H54 (cell line): Measurements from ENCODE around the gene ARID5B.
"Not testable (repeated sequence)": the region's sequence is repeated elsewhere in the genome, so short reads cannot be mapped to it uniquely, and the experiment has no call there.

ENCODE experiments used
- DNase-seq: peaks from one replicate; pipeline ENCODE4 v3.0.0; 2011; ENCODE audit warnings: low spot score, mixed read lengths; ENCODE audit not compliant: insufficient read length
- FAIRE-seq: peaks from 3 replicates; lab custom pipeline; 2011; peaks lifted over from hg19 to GRCh38; lab: Jason Lieb, UNC
- POLR2A ChIP-seq: IDR thresholded peaks from 2 replicates; pipeline ENCODE4 v1.6.1; 2011; ENCODE audit warnings: low read depth, mild to moderate bottlenecking, low read length

Gene ARID5B, protein sequence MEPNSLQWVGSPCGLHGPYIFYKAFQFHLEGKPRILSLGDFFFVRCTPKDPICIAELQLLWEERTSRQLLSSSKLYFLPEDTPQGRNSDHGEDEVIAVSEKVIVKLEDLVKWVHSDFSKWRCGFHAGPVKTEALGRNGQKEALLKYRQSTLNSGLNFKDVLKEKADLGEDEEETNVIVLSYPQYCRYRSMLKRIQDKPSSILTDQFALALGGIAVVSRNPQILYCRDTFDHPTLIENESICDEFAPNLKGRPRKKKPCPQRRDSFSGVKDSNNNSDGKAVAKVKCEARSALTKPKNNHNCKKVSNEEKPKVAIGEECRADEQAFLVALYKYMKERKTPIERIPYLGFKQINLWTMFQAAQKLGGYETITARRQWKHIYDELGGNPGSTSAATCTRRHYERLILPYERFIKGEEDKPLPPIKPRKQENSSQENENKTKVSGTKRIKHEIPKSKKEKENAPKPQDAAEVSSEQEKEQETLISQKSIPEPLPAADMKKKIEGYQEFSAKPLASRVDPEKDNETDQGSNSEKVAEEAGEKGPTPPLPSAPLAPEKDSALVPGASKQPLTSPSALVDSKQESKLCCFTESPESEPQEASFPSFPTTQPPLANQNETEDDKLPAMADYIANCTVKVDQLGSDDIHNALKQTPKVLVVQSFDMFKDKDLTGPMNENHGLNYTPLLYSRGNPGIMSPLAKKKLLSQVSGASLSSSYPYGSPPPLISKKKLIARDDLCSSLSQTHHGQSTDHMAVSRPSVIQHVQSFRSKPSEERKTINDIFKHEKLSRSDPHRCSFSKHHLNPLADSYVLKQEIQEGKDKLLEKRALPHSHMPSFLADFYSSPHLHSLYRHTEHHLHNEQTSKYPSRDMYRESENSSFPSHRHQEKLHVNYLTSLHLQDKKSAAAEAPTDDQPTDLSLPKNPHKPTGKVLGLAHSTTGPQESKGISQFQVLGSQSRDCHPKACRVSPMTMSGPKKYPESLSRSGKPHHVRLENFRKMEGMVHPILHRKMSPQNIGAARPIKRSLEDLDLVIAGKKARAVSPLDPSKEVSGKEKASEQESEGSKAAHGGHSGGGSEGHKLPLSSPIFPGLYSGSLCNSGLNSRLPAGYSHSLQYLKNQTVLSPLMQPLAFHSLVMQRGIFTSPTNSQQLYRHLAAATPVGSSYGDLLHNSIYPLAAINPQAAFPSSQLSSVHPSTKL

DNA sequence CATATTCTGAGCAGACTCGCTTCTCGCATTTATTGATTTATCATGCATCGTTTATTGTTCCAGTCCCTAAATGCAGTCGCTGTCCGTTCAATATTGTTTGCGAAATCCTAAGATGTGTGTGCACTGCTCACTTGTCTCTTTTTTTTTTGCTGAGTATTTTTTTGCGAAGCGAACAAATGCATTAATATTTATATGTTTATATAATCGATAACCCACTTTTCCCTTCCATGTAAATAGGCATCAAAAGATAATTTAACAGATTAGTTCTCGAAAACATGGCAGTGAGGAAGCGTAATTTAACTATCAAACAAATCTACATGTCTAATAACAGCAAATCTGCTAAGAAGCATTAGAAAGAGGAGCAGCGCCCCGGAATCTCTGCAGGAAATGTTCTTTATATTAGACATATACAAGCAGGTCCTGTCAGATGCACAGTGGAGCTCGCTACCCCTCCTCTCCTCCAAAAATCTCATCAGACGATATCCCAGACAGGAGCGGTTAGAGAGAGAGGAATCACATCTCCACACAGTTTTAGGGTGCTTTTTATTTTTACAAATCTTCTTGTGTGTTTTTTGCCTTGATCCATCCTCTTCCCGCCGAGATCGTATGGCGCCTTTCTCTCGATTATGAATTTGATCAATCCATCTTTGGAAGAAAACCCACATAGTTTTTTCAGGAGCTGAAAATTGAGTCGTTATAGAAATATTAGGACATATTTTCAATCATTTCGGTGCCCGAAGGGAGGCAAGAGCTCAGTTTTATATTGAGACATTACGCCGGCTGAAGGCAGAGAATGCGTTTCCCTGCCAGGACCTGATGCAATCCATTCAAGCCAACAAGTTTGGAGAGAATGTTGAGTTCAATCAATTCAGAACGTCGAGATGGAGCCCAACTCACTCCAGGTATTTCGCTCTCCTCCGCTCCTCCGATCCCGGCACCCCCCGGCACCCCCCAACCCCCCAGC, at the start of gene ARID5B:
TSS of gene ARID5B (plus strand) at position 871 of the 964 bp plus-strand sequence. CDS start at position 882, 11 bp downstream.
- FAIRE-seq (peak; percentile 57), DNase-seq (no peak)
- TF ChIP-seq POLR2A, result peak; percentile 52

DNA sequence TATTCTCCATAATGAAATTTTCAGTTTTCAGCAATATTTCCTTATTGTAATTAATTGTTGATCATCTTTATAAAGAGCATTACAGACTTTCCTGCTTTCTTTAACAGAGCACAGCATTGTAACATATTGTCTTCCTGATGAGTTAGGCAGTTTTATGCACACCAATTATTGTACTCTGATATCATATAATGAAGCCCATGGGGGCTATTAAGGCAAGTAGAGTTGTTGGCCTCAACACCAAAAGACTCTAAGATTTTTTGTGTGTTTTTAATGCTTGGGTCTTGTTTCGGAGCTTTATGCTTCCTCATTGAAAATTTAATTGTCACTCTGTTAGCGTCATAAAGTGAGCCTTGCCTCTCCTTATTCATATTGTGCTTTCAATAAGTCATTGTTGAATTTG, 49.2 kb upstream of the ARID5B start:
- DNase-seq (no peak), FAIRE-seq (no peak)
- TF ChIP-seq POLR2A, result no peak

DNA sequence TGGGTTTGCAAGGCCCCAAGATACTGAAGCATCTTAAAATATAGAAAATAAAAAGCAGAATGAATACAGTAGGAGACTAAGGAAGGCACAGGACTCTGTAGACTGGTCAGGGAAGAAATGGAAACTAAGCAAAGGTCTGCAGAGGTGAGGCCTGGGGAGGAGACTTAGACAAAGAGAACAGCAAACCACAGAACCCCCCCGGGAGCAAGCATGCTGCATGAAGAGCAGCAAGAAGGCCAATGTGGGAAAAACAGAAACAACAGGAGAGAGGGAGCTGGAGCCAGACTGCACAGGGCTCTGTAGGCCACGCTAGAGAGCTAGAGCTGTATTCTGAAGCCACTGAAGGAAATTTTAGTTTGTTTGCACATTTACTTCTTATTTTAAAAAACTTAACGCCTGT, 45.7 kb upstream of the ARID5B start:
- TF ChIP-seq POLR2A, result no peak
- no peak for FAIRE-seq
- DNase-seq, result no peak

GRCh38 chr10:61857746-61858145, 43.8 kb upstream of the ARID5B start:
- no peak for TF ChIP-seq POLR2A
- DNase-seq (no peak), FAIRE-seq (no peak)

DNA sequence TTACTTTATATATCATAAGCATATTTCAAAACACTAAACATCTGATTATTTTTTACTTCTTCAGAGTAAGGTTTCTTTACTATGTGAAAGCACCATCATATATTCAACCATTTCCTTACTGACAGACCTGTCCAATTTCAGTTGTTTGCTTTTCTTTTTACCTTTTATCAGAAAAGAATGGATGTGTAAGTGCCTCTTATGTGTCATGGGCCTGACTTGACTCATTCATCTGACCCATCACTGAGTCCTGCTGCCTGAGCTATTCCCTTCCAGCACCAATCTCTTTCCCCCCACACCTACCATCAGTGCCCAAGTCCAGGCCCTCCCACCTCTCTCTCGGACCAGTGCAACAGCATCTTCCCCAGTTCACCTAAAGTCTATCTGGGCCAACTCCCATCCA, 41.7 kb upstream of the ARID5B start:
- FAIRE-seq (no peak), DNase-seq (no peak)
- TF ChIP-seq POLR2A, result no peak

- TF ChIP-seq POLR2A, result no peak
- DNase-seq (no peak), FAIRE-seq (no peak)
Measured at GRCh38 chr10:61860964-61861758, 40.3 kb upstream of the ARID5B start.

DNA sequence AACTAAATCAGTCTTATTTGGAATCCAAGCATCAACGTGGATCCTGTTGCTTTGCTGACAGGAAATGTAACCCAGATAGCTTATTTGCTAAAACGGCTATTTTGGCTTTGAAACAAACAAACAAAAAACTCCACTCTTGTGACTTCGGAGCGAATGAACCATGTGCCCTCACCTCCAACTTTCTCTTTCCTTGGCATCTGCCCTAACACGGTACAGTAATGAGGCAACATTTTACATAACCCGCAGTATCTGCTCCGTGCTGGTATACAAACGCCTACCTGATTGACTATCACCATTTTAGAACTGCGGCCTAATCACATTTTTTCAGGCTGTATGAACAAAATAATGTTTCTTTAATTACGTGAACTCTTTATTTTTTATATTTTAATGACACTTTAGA, 37.5 kb upstream of the ARID5B start:
- FAIRE-seq (no peak), DNase-seq (no peak)
- TF ChIP-seq POLR2A, result no peak

- no peak for TF ChIP-seq POLR2A
- FAIRE-seq (no peak), DNase-seq (no peak)
Measured at GRCh38 chr10:61866700-61867368, 34.7 kb upstream of the ARID5B start.

DNA sequence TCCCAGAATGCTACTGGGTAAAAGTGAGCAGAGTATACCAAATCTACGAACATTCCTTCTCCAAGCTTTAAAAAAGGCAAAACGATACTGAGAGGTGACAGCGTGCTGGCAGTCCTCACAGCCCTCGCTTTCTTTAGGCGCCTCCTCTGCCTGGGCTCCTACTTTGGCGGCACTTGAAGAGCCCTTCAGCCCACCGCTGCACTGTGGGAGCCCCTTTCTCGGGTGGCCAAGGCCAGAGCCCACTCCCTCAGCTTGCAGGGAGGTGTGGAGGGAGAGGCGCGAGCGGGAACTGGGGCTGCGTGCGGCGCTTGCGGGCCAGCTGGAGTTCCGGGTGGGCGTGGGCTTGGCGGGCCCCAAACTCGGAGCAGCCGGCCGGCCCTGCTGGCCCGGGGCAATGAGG, 34.1 kb upstream of the ARID5B start:
- DNase-seq, FAIRE-seq: not testable (repeated sequence)

GRCh38 chr10:61867817-61868216, 33.7 kb upstream of the ARID5B start:
- not testable (repeated sequence) for DNase-seq, FAIRE-seq

- DNase-seq (no peak), FAIRE-seq (no peak)
- no peak for TF ChIP-seq POLR2A
Measured at GRCh38 chr10:61869041-61869675, 32.3 kb upstream of the ARID5B start.
